GM20000 (cell line): ENCODE measurements around the gene LDAH.

ENCODE experiments used
- DNase-seq: peaks from one replicate; pipeline ENCODE4 v3.0.0; 2012; ENCODE audit warnings: low spot score
- TF ChIP-seq, protein P1 (sequence below): IDR thresholded peaks from 2 replicates; pipeline ENCODE4 v1.5.1; 2012; ENCODE audit warnings: mild to moderate bottlenecking, control low read depth; ENCODE audit errors: extremely low read depth, missing control alignments

LDAH gene

GRCh38 chr2:20643060-20643459 is 179.8 kb downstream of the LDAH start:
- TF ChIP-seq, protein P1, sequence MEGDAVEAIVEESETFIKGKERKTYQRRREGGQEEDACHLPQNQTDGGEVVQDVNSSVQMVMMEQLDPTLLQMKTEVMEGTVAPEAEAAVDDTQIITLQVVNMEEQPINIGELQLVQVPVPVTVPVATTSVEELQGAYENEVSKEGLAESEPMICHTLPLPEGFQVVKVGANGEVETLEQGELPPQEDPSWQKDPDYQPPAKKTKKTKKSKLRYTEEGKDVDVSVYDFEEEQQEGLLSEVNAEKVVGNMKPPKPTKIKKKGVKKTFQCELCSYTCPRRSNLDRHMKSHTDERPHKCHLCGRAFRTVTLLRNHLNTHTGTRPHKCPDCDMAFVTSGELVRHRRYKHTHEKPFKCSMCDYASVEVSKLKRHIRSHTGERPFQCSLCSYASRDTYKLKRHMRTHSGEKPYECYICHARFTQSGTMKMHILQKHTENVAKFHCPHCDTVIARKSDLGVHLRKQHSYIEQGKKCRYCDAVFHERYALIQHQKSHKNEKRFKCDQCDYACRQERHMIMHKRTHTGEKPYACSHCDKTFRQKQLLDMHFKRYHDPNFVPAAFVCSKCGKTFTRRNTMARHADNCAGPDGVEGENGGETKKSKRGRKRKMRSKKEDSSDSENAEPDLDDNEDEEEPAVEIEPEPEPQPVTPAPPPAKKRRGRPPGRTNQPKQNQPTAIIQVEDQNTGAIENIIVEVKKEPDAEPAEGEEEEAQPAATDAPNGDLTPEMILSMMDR = no peak
- DNase-seq = no peak

DNA sequence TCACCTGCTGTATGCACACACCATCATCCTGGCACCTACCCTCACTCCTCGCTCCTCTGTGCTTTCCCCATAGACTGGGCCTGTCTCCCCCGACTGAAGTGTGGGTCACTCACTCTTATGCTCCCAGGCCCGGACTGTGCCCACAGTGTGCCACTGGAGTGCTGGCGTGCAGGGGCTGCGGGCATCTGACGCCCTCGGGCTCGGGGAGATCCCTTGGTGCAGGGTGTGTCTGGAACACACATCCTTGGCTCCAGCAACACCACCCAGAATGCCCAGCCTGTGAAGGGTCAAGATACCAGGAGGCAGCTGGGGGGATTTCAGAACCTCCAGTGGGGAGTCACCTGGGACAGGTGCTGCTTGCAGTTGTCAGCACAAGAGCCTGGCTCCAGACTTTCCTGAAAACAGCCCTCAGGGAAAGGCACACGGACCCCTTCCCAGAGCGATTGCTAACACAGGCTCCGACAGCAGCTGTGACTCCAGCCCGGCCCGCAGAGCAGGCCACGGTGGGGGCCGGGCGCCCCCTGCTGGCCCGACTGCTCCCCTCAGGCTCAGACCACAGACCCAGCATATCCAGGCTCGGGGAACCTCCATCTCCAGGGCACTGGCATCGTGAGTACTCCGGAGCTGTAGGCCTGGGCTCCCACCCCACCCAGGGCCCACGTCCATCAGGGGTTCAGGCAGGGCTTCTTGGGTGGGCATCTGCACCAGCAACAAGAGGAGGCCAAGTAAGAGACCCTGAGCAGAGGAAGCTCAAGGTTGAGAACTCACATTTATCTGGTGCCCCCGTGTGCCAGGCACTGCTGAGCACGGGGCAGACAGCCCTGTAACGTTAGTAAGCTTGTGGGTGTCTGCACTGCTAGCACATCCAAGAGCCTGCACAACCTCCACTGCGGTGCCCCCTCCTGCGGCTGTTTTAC is 180.6 kb downstream of the LDAH start:
- TF ChIP-seq, protein P1 = peak; percentile 81
- DNase-seq = peak; percentile 89

DNA sequence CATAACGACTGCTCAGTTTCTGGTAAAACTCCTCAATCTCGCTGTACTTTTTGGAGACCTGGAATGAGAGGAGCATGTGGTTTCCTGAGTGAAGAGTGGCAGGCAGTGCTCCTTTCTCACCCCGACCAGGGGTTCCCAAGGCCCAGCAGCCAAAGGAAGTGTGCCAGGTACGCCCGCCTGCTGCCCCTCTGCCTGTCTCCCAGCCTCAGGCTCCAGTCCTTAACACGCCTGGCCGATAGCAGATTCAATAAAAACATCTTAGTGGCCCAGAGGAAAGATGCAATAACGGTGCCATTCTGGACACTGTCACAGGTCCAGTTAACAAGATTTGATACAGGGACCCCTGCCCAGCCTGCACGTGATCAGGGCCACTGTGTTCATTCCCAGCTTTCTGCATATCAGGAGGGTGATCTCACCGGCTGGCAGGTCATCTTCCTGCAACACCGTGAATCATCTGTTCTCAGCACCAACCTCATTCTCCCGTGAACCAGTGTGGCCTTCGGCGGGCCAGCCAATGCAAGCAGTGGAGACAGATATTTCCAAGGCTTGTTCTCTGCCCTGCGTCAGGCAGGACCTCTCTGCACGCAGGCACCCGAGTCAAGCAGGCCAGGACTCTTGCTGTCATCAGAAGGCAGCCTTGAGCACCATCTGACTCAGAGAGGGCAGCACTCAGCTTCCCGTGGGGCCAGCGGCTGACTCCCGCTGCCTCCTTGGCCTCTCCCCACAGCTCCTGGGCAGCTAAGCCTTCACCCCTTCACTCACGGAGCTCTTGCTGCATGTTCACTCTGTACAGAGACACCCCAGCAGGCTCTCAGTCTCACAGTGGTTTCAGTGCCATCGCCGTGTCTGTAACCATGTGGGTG is 181.5 kb downstream of the LDAH start:
- no peak for DNase-seq
- TF ChIP-seq, protein P1 = no peak

DNA sequence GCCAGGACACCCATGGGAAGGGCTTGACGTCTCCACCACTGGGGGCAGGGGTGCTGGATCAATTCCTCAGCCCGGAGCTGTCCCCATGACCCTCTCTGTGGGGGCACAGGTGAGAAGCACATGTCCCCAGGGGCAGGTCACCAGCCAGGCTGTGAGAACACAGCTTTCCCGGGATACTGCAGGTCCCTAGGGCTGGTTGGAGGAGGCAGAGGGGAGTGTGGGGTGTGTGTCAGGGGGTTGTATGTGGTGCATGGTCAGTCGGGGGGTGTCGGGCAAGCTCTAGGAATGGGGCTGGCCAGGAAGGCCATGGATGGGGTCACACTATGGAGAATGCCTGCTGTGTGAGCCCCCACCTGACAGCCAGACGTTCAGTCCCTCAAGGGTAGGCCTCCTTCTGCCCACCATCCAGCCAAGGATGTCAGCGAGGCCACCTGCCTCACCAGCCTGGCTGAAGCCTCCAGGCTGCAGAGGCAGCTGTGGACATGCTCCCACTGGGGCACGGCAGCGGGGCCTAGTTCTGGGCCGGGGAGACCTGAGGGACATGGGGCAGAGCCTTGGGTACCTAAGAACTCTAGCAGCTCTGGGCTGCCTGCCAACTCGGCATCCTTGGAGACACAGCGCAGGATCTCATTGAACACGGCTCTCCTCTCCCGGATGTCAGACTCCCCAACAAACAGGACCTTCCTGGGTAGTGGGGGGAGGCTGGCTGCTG is 182.3 kb downstream of the LDAH start:
- TF ChIP-seq, protein P1 = no peak
- no peak for DNase-seq

GRCh38 chr2:20638646-20639430 is 184.1 kb downstream of the LDAH start:
- no peak for DNase-seq
- TF ChIP-seq, protein P1 = no peak

GRCh38 chr2:20638014-20638413 is 184.9 kb downstream of the LDAH start:
- DNase-seq = no peak
- TF ChIP-seq, protein P1 = no peak
